Endothelial cell of umbilical vein (primary cell): ENCODE results near the gene CD5L.

Source experiments
- EZH2 ChIP-seq: IDR thresholded peaks from 2 replicates; pipeline ENCODE4 v1.6.1; 2012; ENCODE audit warnings: borderline replicate concordance, low read depth, mild to moderate bottlenecking, moderate library complexity, low read length, inconsistent platforms; ENCODE audit not compliant: severe bottlenecking
- POLR2A ChIP-seq: IDR thresholded peaks from 2 replicates; pipeline ENCODE4 v1.6.1; 2012; ENCODE audit warnings: low read depth, mild to moderate bottlenecking, control low read depth, low read length
- TF ChIP-seq, protein P1 (sequence below), 2 donors: IDR thresholded peaks; 1 replicate in 1 of 2; 2 replicates in 1 of 2; pipeline ENCODE4 v1.5.1; 2011; ENCODE audit warnings: low read length in 2 of 2, mild to moderate bottlenecking in 2 of 2, moderate library complexity in 2 of 2, control low read depth in 1 of 2, inconsistent platforms in 1 of 2, low read depth in 1 of 2; ENCODE audit not compliant: insufficient read depth in 1 of 2; ENCODE audit errors: extremely low read depth in 1 of 2

GRCh38 chr1:157781048-157781447, 60.6 kb downstream of the CD5L start:
- TF ChIP-seq POLR2A (no peak), EZH2 (no peak)
- TF ChIP-seq, protein P1, sequence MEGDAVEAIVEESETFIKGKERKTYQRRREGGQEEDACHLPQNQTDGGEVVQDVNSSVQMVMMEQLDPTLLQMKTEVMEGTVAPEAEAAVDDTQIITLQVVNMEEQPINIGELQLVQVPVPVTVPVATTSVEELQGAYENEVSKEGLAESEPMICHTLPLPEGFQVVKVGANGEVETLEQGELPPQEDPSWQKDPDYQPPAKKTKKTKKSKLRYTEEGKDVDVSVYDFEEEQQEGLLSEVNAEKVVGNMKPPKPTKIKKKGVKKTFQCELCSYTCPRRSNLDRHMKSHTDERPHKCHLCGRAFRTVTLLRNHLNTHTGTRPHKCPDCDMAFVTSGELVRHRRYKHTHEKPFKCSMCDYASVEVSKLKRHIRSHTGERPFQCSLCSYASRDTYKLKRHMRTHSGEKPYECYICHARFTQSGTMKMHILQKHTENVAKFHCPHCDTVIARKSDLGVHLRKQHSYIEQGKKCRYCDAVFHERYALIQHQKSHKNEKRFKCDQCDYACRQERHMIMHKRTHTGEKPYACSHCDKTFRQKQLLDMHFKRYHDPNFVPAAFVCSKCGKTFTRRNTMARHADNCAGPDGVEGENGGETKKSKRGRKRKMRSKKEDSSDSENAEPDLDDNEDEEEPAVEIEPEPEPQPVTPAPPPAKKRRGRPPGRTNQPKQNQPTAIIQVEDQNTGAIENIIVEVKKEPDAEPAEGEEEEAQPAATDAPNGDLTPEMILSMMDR (IDR thresholded peaks at IDR 0.05; ENCODE audit: extremely low read depth in 1 of 2, insufficient read depth in 1 of 2, low read depth in 1 of 2, low read length in 2 of 2), result no peak
